ENCODE measurements around the gene CSF1R. TPM values are rescaled to one million over a fixed set of nuclear protein-coding genes. Genes with fewer than 3 reads are reported as not detected.

The CSF1R gene
- total and polyA plus RNA-seq, 2 of the 4 experiments (the other 2 are of a cell fraction), result 0.14 to 0.36 TPM

DNA sequence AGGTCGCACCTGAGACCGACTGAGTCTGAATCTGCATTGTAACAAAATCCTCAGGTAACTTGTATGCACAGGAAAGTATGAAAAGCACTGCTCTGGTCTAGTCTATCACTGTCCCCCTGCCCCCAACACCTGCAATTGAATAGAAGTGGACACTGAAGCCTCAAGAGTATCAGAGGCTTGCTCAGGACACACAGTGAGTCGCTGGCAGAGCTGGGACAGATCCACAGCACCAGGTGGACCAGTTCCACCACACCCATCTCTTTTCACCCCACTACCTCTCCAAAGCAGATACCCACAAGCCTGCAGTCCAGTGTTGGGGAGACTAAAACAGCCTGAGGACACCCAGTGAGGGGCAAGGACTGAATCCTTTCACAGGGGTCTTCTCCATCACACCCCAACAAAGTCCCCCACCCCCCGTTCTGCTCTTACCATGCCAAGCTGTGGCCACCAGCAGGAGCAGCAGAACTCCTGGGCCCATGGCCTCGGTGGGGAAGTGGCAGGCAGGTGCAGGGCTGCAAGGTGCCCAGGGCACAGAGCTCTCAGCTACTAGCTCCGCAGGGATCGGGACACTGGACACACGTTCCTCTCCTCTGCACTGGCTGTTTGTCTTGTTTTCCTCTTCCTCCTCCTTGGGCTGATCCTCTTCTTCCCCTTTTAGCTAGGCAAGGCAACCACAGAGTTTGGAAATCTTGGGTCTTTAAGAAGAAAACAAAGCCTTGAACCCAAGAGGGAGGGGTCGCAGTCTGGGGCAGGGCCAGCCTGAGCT lies at the start of gene CSF1R (continued):
- no peak for TF ChIP-seq BHLHE40 (IDR thresholded peaks at IDR 0.05; ENCODE audit: low read depth, low read length)
- no peak for TF ChIP-seq SMC3 (IDR thresholded peaks at IDR 0.05; ENCODE audit: low read depth, low read length)
- TF ChIP-seq RFX5 (IDR thresholded peaks at IDR 0.05; ENCODE audit: low read depth, low read length), result no peak

- Histone ChIP-seq H2AK9ac (replicated peaks; ENCODE audit: low read depth, low read length, poor library complexity) (peak overlapping the region; percentile 17), H3K4ac (ENCODE audit: low read depth, low read length) (peak overlapping the region; percentile 100), H3K14ac (replicated peaks; ENCODE audit: low read depth, low read length) (peak overlapping the region; percentile 100), H2AFZ (replicated peaks; ENCODE audit: low read length, poor library complexity) (peak overlapping the region; percentile 48), H3K9ac (ENCODE audit: low read depth, low read length) (peak overlapping the region; percentile 5; the same call in 1 of the 2 replicates), H4K91ac (ENCODE audit: insufficient read depth, low read depth, low read length) (peak overlapping the region; percentile 100), H3K4me1 (ENCODE audit: control insufficient read depth, insufficient read depth, low read length) (peaks cover 66% of the 10 kb centered on the region), H3K56ac (ENCODE audit: extremely low read depth, insufficient read depth, low read length) (no peak overlapping the region), H3K79me1 (ENCODE audit: low read depth in 1 of 2, low read length in 2 of 2) (peaks cover 37 to 91% of the 10 kb centered on the region in 2 experiments), H2AK5ac (ENCODE audit: low read depth, low read length) (peak overlapping the region; percentile 100), H4K5ac (ENCODE audit: low read depth, low read length) (no peak overlapping the region), H3K27ac (ENCODE audit: insufficient read depth, low read length) (peak overlapping the region; percentile 98), H2BK120ac (ENCODE audit: low read depth, low read length) (peak overlapping the region; percentile 99), H3K9me1 (ENCODE audit: insufficient read depth, low read length) (peaks cover 36% of the 10 kb centered on the region), H2BK15ac (ENCODE audit: low read depth, low read length) (peak overlapping the region; percentile 100; the same call in 2 of the 3 replicates), H4K20me1 (ENCODE audit: insufficient read depth, low read length) (no peaks in the 10 kb centered on the region), H3K4me3 (ENCODE audit: insufficient read depth, low read depth, low read length) (no peak overlapping the region), H3K4me2 (ENCODE audit: low read depth, low read length) (no peak overlapping the region), H3K36me3 (ENCODE audit: control insufficient read depth, insufficient read depth, low read length) (peaks cover 62% of the 10 kb centered on the region), H3K27me3 (ENCODE audit: control insufficient read depth, insufficient read depth, low read length) (no peaks in the 10 kb centered on the region), H3K23ac (ENCODE audit: low read depth, low read length) (peak overlapping the region; percentile 74; the same call in 1 of the 2 replicates), H2BK5ac (ENCODE audit: low read depth, low read length, poor library complexity, severe bottlenecking) (peak overlapping the region; percentile 98), H4K8ac (ENCODE audit: low read depth in 2 of 2, low read length in 2 of 2) (peak overlapping the region; percentile 25 to 79), H2BK20ac (ENCODE audit: low read depth, low read length) (peak overlapping the region; percentile 83; the same call in 1 of the 2 replicates), H3K18ac (ENCODE audit: low read depth, low read length) (no peak overlapping the region), H3K9me3 (ENCODE audit: control insufficient read depth, insufficient read depth, low read length) (no peaks in the 10 kb centered on the region)
- in situ Hi-C loops (cut with MboI; ENCODE audit: low sequenced_read_pairs), result no loop called here
- ATAC-seq (ENCODE audit: low read depth) (no peak), DNase-seq (no peak)
- intact Hi-C loops (cut with micrococcal nuclease), result no loop called here
- WGBS, 2 experiments (ENCODE audit: extremely low coverage in 2 of 2, insufficient read length in 1 of 2), result 100% methylated on average over 2 of the region's 21 CpGs; no CpG with 5 or more reads in 1 of the 2 experiments
- ChIA-PET CTCF (interaction anchor here (0.8 to 1.0 kb wide), 2 partner anchors 20 to 71 kb away, joined by 3 to 4 read pairs; partner anchors contain the start of gene PDGFRB), POLR2A (ENCODE audit: unreplicated experiment) (no interaction called here)
- TF ChIP-seq NFE2L2 (IDR thresholded peaks at IDR 0.05; ENCODE audit: low read depth, low read length) (no peak), BHLHE40 (IDR thresholded peaks at IDR 0.05; ENCODE audit: low read depth, low read length) (no peak), RFX5 (IDR thresholded peaks at IDR 0.05; ENCODE audit: low read depth, low read length) (no peak), CTCF (conservative IDR thresholded peaks at IDR 0.05; ENCODE audit: low read depth, low read length) (no peak), MXI1 (IDR thresholded peaks at IDR 0.05; ENCODE audit: borderline replicate concordance, low read depth, low read length) (no peak), CHD1 (IDR thresholded peaks at IDR 0.05; ENCODE audit: low read depth, low read length) (no peak), MAZ (IDR thresholded peaks at IDR 0.05; ENCODE audit: borderline replicate concordance, low read depth, low read length) (no peak), POLR2A (IDR thresholded peaks at IDR 0.05; ENCODE audit: low read depth, low read length) (no peak), RCOR1 (IDR thresholded peaks at IDR 0.05; ENCODE audit: insufficient replicate concordance, low read length) (no peak)
- TF ChIP-seq, protein P1, sequence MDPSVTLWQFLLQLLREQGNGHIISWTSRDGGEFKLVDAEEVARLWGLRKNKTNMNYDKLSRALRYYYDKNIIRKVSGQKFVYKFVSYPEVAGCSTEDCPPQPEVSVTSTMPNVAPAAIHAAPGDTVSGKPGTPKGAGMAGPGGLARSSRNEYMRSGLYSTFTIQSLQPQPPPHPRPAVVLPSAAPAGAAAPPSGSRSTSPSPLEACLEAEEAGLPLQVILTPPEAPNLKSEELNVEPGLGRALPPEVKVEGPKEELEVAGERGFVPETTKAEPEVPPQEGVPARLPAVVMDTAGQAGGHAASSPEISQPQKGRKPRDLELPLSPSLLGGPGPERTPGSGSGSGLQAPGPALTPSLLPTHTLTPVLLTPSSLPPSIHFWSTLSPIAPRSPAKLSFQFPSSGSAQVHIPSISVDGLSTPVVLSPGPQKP (IDR thresholded peaks at IDR 0.05; ENCODE audit: borderline replicate concordance, low read depth, low read length), result no peak
- dilution Hi-C loops (cut with HindIII; ENCODE audit: low sequenced_read_pairs, unreplicated experiment), result no loop called here
- no TSS peak for BruUV-seq (replicated peaks)
These were observed 49.4 kb upstream of the CSF1R start for GRCh38 chr5:150135557-150136304.
